ENCODE measurements around the gene RASSF4. TPM values are rescaled to one million over a fixed set of nuclear protein-coding genes. Genes with fewer than 3 reads are reported as not detected.

RASSF4 gene
- total and polyA plus RNA-seq, 2 donors from 2014 or later, result 76.4 to 83.1 TPM

- Histone ChIP-seq H3K36me3 (ENCODE audit: control insufficient read depth in 2 of 3, insufficient read depth in 3 of 3, low read length in 3 of 3) (peaks cover 0 to 5% (median 3%) of the 10 kb centered on the region in 3 donors), H3K9me3 (ENCODE audit: control insufficient read depth in 2 of 3, insufficient read depth in 1 of 3, low read length in 3 of 3) (peaks cover 0 to 3% (median 0%) of the 10 kb centered on the region in 3 donors), H3K27ac (ENCODE audit: low read depth in 2 of 2, low read length in 2 of 2) (no peak overlapping the region), H3K4me3 (ENCODE audit: low read length in 3 of 3) (no peak overlapping the region), H3K4me1 (ENCODE audit: control insufficient read depth in 2 of 3, insufficient read depth in 2 of 3, low read depth in 1 of 3, low read length in 3 of 3) (peaks cover 0 to 31% (median 17%) of the 10 kb centered on the region in 3 donors), H3K27me3 (ENCODE audit: control insufficient read depth, insufficient read depth, low read length) (no peaks in the 10 kb centered on the region), H3K9ac (ENCODE audit: low read length in 3 of 3) (no peak overlapping the region)
- intact Hi-C loops (cut with DNase I), result no loop called here
- FAIRE-seq (no peak), DNase-seq (peak in 4 of 5 donors; percentile 86 to 91 (median 89))
- TF ChIP-seq CTCF (IDR thresholded peaks at IDR 0.05; ENCODE audit: borderline replicate concordance, extremely low read depth, insufficient read depth), result peak; percentile 21
Observed at GRCh38 chr10:44925224-44925623, 34.4 kb upstream of the RASSF4 start.

GRCh38 chr10:44925811-44926750 lies 33.5 kb upstream of the RASSF4 start:
- H3K36me3 ChIP-seq (ENCODE audit: control insufficient read depth in 2 of 3, insufficient read depth in 3 of 3, low read length in 3 of 3), result peaks cover 0 to 5% (median 3%) of the 10 kb centered on the region in 3 donors
- intact Hi-C loops (cut with DNase I), result no loop called here
- H3K27ac ChIP-seq (ENCODE audit: low read depth in 2 of 2, low read length in 2 of 2), result no peak overlapping the region
- no peaks in the 10 kb centered on the region for H3K27me3 ChIP-seq (ENCODE audit: control insufficient read depth, insufficient read depth, low read length)
- peaks cover 0 to 29% (median 17%) of the 10 kb centered on the region in 3 donors for H3K4me1 ChIP-seq (ENCODE audit: control insufficient read depth in 2 of 3, insufficient read depth in 2 of 3, low read depth in 1 of 3, low read length in 3 of 3)
- peak in 1 of 5 donors; percentile 10 for DNase-seq
- TF ChIP-seq CTCF (IDR thresholded peaks at IDR 0.05; ENCODE audit: borderline replicate concordance, extremely low read depth, insufficient read depth), result no peak
- no peak overlapping the region for H3K4me3 ChIP-seq (ENCODE audit: low read length in 3 of 3)
- H3K9me3 ChIP-seq (ENCODE audit: control insufficient read depth in 2 of 3, insufficient read depth in 1 of 3, low read length in 3 of 3), result peaks cover 0 to 3% (median 0%) of the 10 kb centered on the region in 3 donors
- H3K9ac ChIP-seq (ENCODE audit: low read length in 3 of 3), result no peak overlapping the region
- FAIRE-seq, result no peak

GRCh38 chr10:44926751-44927351 lies 32.8 kb upstream of the RASSF4 start:
- DNase-seq (peak in 2 of 5 donors; percentile 8 to 55), FAIRE-seq (no peak)
- Histone ChIP-seq H3K27ac (ENCODE audit: low read depth in 2 of 2, low read length in 2 of 2) (peak overlapping the region in 1 of 2 donors; percentile 6), H3K9ac (ENCODE audit: low read length in 3 of 3) (no peak overlapping the region), H3K9me3 (ENCODE audit: control insufficient read depth in 2 of 3, insufficient read depth in 1 of 3, low read length in 3 of 3) (peaks cover 0 to 3% (median 0%) of the 10 kb centered on the region in 3 donors), H3K4me3 (ENCODE audit: low read length in 3 of 3) (no peak overlapping the region), H3K36me3 (ENCODE audit: control insufficient read depth in 2 of 3, insufficient read depth in 3 of 3, low read length in 3 of 3) (peaks cover 0 to 5% (median 3%) of the 10 kb centered on the region in 3 donors), H3K4me1 (ENCODE audit: control insufficient read depth in 2 of 3, insufficient read depth in 2 of 3, low read depth in 1 of 3, low read length in 3 of 3) (peaks cover 0 to 27% (median 17%) of the 10 kb centered on the region in 3 donors), H3K27me3 (ENCODE audit: control insufficient read depth, insufficient read depth, low read length) (no peaks in the 10 kb centered on the region)
- intact Hi-C loops (cut with DNase I), result no loop called here
- no peak for TF ChIP-seq CTCF (IDR thresholded peaks at IDR 0.05; ENCODE audit: borderline replicate concordance, extremely low read depth, insufficient read depth)

Data from kidney (tissue), 14 donors.